Measurements from ENCODE around the gene KRTAP22-1.

Gene KRTAP22-1

GRCh38 chr21:30600787-30601186 is at the start of gene KRTAP22-1:
Gene KRTAP22-1, plus strand, starts transcription at chr21:30601087.
- no peak for DNase-seq

DNA sequence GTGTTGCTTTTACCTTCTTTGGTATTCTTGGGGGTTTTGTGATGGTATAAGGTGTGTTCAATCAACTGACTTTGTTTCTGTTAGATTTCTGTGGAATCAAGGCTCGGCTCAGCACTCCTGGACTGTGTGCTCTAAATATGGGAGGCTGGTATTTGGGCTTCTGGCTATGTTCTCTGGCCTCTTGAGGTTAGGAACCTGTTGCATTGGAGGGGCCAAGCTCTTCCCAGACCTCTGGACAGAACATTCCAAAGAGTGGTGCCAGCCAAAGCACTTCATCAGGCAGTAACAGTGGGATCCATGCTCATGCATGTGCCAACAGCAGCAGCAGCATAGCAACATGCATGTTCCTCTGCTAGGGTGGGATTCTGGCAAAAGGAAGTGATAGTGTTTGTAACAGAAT is 48.1 kb upstream of the KRTAP22-1 start:
- DNase-seq = no peak

DNA sequence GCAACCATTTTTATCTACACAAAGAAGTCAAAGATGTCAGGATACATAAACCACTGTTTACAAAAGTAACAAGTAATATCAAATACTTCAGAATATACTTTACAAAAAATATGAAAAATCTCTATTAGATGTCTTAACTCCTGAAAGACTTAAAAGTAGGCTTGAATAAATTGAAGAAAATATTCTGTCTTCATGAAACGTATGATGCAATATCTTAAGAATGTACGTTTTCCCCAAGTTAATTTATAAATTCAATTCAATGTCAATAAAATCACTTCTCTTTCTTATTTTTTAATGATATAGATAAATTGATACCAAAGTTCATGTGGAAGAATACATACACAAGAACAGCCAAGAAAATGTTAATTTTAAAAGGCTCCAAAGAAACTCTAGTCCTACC is 45.8 kb upstream of the KRTAP22-1 start:
- DNase-seq = no peak

GRCh38 chr21:30561264-30561895 is 39.5 kb upstream of the KRTAP22-1 start, which contains the start of gene KRTAP19-7:
Gene KRTAP19-7, minus strand, starts transcription at chr21:30561314. Its CDS starts 25 bp downstream, at chr21:30561289.
- DNase-seq = no peak

GRCh38 chr21:30561957-30562356 is 38.9 kb upstream of the KRTAP22-1 start:
- DNase-seq = no peak

- DNase-seq = no peak
Measured at GRCh38 chr21:30563072-30563471, 37.8 kb upstream of the KRTAP22-1 start.

DNA sequence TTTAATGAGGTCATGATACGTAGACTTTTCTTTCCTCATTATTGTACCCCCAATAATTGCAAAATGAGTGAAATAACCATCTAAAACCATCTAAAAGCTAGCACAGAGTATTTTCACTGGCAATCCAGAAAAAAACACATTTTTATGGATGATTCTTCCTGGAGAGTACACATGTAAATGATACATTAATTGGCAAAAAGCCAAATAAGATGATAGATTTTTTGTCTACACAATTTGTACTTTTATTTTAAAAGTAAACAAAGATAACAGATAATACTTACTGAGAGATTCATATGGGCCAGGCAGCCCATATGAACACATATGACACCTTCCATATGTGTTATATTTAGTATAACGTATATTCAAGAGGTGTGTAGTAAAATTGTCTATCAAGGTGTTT is 37.3 kb upstream of the KRTAP22-1 start:
- DNase-seq = no peak

DNA sequence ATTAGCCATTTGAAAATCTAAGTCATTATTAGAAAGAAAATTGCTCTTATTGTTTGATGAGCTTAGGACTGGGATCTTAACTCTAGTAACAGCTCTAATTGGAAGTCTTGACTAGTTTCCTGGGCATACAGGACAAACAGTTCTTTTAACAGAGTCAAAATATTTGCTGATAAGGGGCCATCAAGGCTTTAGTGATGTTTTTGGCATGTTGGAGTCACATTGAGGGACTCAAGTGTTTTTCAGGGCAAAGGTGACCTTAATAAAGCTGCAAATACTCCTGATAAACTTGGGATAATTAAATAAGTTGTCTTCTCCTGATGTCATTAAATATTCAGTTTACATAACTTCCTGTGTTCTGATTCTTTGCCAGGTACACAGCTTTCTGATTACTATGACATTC is 33.3 kb upstream of the KRTAP22-1 start:
- DNase-seq = no peak

- no peak for DNase-seq
Measured at GRCh38 chr21:30577766-30578165, 23.1 kb upstream of the KRTAP22-1 start.

- DNase-seq = no peak
Measured at GRCh38 chr21:30579346-30579745, 21.5 kb upstream of the KRTAP22-1 start.

- no peak for DNase-seq
Measured at GRCh38 chr21:30580132-30580531, 20.8 kb upstream of the KRTAP22-1 start.

DNA sequence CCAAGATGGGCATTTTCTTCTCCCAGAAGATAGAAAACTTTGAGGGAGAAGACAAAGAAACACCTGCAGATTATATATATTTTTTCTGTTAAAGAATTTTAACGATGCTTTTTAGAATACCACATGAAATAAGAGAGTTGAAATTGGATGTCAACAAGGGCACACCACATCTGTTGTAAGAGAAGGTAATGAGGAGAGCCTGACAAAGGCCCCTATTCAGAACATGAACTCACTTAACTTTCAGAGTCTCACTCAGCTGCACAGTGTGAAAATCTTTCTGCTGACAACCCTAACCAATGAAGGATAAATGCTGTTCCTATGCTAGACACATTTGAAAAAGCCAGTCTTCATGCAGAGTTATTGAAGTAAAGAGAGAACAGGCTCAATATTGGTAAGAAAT is 18.0 kb upstream of the KRTAP22-1 start:
- DNase-seq = no peak

GRCh38 chr21:30590297-30590696 is 10.6 kb upstream of the KRTAP22-1 start, which contains the start of gene KRTAP22-2:
Gene KRTAP22-2, minus strand, starts transcription at chr21:30590397.
- DNase-seq = no peak

- DNase-seq = no peak
Measured at GRCh38 chr21:30592140-30592539, 8.7 kb upstream of the KRTAP22-1 start, which contains the start of gene KRTAP6-3. Gene KRTAP6-3, plus strand, starts transcription at chr21:30592440. Its CDS starts 6 bp downstream, at chr21:30592446.

DNA sequence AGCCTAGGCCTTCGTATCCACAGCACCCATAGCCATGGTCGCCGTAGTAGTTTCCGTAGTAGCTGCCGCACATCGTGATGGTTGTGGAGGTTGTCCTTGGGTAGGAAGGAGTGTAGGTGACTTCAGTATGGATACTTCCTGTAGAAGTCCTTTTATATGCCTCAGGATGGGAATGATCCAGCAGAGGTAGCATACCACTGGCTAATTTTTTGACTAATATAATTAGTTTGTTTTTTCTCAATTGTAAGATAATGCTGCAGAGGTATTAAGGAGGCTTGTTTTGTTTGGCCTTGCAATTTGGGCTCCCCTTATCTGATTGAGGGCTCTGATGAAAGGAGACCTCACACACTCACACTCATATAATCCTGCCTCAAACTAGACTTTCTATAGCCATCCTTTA is 2.1 kb upstream of the KRTAP22-1 start, which contains the start of gene KRTAP6-2:
TSS of gene KRTAP6-2 (minus strand) at position 101 of the 400 bp plus-strand sequence. CDS start at position 73, 28 bp downstream.
- no peak for DNase-seq

DNA sequence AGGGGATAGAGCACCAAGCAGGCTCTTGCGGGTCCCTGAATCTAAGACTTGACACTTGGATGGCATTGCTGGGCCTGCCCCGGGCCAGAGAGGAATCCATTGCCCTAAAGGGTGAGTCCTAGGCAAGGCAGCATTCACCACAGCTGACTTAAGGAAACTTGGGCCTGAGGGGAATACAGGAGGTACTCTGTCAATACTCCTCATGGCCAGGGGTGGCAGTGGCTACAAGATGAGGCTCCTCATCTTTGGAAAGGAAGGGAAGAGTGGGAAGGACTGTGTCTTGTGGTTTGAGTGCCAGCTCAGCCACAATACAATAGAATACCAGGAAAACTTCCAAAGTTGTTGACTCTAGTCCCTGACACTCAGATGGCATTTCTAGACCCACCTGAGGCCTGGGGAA is 5.1 kb downstream of the KRTAP22-1 start:
- no peak for DNase-seq

GRCh38 chr21:30612132-30612531 is 11.2 kb downstream of the KRTAP22-1 start:
- no peak for DNase-seq

DNA sequence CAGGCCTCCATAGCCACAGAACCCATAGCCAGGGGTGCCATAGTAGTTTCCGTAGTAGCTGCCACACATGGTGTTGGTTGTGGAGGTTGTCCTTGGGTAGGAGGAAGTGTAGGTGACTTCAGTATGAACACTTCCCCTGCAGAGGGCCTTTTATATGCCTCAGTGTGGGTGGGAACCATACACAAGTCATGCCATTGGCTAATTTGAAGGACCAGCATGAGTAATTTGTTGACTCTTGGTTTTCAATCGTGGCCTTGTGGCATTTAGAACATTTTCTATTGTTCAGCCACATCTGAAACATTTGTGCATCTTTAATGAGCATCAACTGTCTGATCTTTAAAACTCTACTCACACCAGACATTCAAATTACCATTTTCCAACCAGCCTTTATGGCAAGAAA is 12.9 kb downstream of the KRTAP22-1 start, which contains the start of gene KRTAP6-1:
TSS of gene KRTAP6-1 (minus strand) at position 95 of the 400 bp plus-strand sequence. CDS start at position 69, 26 bp downstream.
- DNase-seq = no peak

- no peak for DNase-seq
Measured at GRCh38 chr21:30615199-30615598, 14.3 kb downstream of the KRTAP22-1 start.

DNA sequence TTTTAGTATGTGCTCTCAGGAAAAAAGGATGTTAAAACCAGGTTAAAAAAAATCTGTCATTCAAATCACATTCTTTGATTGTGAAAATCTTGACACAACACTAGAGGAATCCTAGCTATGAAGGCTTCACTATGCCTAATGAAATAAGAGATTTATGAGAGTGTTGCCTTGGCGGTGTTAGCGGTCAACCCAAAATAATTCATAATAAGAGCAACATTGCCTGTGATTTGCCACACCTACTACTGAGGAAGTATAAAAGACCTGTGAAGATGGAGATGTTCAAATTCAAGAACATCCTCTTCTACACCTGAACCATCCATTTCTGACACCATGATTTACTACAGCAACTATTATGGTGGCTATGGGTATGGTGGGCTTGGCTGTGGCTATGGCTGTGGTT is 15.2 kb downstream of the KRTAP22-1 start, which contains the start of gene KRTAP20-1:
TSS of gene KRTAP20-1 (plus strand) at position 301 of the 400 bp plus-strand sequence. CDS start at position 331, 30 bp downstream.
- no peak for DNase-seq

- no peak for DNase-seq
Measured at GRCh38 chr21:30620080-30620479, 19.2 kb downstream of the KRTAP22-1 start.

GRCh38 chr21:30620522-30620921 is 19.6 kb downstream of the KRTAP22-1 start, which contains the start of gene KRTAP20-4:
Gene KRTAP20-4, plus strand, starts transcription at chr21:30620627.
- DNase-seq = no peak

- DNase-seq = no peak
Measured at GRCh38 chr21:30623362-30623761, 22.5 kb downstream of the KRTAP22-1 start.

DNA sequence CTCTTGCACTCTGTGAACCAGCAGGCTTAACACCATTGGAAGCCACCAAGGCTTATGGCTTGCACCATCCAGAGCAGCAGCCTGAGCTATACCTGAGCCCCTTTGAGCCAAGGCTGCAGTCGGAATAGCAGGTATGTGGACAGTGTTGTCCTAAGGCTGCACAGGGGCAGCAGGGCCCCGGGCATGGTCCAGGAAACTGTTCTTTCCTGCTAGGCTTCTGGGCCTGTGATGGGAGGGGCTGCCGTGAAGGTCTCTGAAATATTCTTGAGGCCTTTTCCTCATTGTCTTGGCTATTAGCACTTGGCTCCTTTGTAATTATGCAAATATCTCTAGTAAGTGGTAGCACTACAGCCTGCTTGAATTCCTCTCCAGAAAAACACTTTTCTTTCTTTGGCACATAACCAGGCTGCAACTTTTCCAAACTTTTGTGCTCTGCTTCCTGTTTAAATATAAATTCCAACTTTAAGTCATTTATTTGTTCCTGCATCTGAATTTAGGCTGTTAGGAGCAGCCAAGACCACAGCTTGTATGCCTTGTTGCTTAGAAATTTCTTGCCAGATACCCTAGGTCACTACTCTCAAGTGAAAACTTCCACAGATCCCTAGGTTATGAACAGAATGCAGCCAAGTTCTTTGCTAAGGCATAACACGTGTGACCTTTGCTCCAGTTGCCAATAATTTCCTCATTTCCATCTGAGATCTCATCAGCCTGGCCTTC is 24.7 kb downstream of the KRTAP22-1 start:
- no peak for DNase-seq

Data from SHP77 (cell line).